ENCODE results near the gene ITPR1.

The ITPR1 gene

DNA sequence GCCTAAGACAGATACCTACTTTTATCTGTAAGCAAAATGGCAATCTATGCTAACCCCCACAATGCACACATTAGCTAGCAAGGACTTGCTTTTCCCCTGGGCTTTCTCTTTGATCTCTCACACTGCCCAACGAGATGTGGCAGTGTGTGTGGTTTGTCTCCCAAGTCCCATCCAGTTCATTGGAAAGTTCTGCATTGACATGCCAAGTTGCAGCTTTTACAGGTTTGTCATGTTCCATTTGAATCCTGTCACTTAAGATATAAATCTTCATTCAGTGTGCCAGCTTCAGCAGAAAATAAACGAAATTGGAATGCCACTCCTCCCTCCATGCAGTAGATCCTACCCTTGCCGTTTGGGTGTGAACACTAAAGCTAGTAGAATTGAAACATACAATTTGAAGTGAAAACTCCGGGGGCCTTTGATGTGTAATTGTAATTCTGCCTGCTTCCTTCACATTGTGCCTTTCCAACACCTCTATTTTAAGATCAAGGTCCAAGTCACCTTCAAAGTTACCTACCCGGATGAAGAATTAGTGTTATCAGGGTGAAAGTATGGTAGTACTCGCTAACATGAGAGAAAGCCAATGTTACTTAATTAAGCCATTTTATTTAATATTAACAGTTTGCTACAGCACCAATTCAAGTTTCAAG lies 355.2 kb downstream of the ITPR1 start:
- no peaks in the 10 kb centered on the region for H3K27me3 ChIP-seq (ENCODE audit: insufficient read depth, insufficient read length)
- no peaks in the 10 kb centered on the region for H3K4me1 ChIP-seq (ENCODE audit: insufficient read depth, insufficient read length)
- DNase-seq (ENCODE audit: low read depth, low spot score), result no peak
- H3K9ac ChIP-seq (ENCODE audit: insufficient read length, low read depth), result no peak overlapping the region
- no peaks in the 10 kb centered on the region for H3K36me3 ChIP-seq (ENCODE audit: insufficient read depth, insufficient read length, low read length)
- no peak for TF ChIP-seq ZNF274 (IDR thresholded peaks at IDR 0.05; ENCODE audit: low read depth, low read length)
- no peak for TF ChIP-seq SUZ12 (IDR thresholded peaks at IDR 0.05; ENCODE audit: extremely low read depth, insufficient read depth, insufficient read length)
- no peak for TF ChIP-seq YY1 (IDR thresholded peaks at IDR 0.05; ENCODE audit: insufficient read depth, insufficient read length)
- H3K4me3 ChIP-seq (ENCODE audit: insufficient read length, low read depth), result no peak overlapping the region
- no peaks in the 10 kb centered on the region for H3K9me3 ChIP-seq (ENCODE audit: insufficient read depth, low read length)

DNA sequence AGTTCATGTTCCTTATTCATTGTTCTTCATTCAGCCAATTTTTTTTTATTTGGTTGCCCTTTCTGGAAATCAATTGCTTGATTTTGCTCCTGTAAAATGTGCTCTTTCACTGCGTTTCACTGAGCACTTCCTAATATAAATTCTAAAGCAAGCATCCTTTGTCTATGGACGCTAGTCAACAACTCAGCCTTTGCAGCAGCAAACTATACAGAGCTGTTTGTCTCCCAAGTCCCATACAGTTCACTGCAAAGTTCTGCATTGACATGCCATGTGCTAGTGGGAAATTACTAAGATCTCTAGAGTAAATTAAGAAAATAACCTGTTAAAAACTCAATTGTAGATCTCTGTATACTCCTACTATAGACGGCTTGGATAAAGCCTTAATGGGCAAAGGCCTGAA lies 356.0 kb downstream of the ITPR1 start:
- no peak overlapping the region for H3K4me3 ChIP-seq (ENCODE audit: insufficient read length, low read depth)
- H3K9me3 ChIP-seq (ENCODE audit: insufficient read depth, low read length), result no peaks in the 10 kb centered on the region
- H3K27me3 ChIP-seq (ENCODE audit: insufficient read depth, insufficient read length), result no peaks in the 10 kb centered on the region
- no peak overlapping the region for H3K9ac ChIP-seq (ENCODE audit: insufficient read length, low read depth)
- no peak for DNase-seq (ENCODE audit: low read depth, low spot score)
- no peaks in the 10 kb centered on the region for H3K4me1 ChIP-seq (ENCODE audit: insufficient read depth, insufficient read length)
- no peaks in the 10 kb centered on the region for H3K36me3 ChIP-seq (ENCODE audit: insufficient read depth, insufficient read length, low read length)
- TF ChIP-seq YY1 (IDR thresholded peaks at IDR 0.05; ENCODE audit: insufficient read depth, insufficient read length) (no peak), ZNF274 (IDR thresholded peaks at IDR 0.05; ENCODE audit: low read depth, low read length) (no peak), SUZ12 (IDR thresholded peaks at IDR 0.05; ENCODE audit: extremely low read depth, insufficient read depth, insufficient read length) (no peak)

DNA sequence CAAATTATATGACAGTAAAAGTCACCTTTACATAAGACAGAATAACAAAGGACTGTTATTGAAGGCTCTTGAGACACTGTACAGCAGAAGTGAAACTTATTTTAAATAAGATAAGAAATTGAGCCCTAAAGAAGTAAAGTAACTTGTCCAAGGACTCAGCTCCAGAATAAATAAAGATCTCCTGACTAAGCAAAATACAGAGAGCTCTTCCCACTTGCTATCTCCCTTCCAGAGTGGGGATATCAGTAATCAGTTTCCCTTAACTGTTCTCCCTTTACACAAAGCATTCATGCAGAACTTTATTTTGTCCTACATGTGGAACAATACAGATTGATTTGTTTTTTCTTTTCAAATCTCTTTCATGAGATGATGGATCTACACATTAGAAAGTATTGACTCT lies 356.6 kb downstream of the ITPR1 start:
- Histone ChIP-seq H3K36me3 (ENCODE audit: insufficient read depth, insufficient read length, low read length) (no peaks in the 10 kb centered on the region), H3K9me3 (ENCODE audit: insufficient read depth, low read length) (no peaks in the 10 kb centered on the region), H3K9ac (ENCODE audit: insufficient read length, low read depth) (no peak overlapping the region), H3K4me3 (ENCODE audit: insufficient read length, low read depth) (no peak overlapping the region), H3K27me3 (ENCODE audit: insufficient read depth, insufficient read length) (no peaks in the 10 kb centered on the region), H3K4me1 (ENCODE audit: insufficient read depth, insufficient read length) (no peaks in the 10 kb centered on the region)
- no peak for DNase-seq (ENCODE audit: low read depth, low spot score)
- no peak for TF ChIP-seq SUZ12 (IDR thresholded peaks at IDR 0.05; ENCODE audit: extremely low read depth, insufficient read depth, insufficient read length)
- TF ChIP-seq ZNF274 (IDR thresholded peaks at IDR 0.05; ENCODE audit: low read depth, low read length), result no peak
- no peak for TF ChIP-seq YY1 (IDR thresholded peaks at IDR 0.05; ENCODE audit: insufficient read depth, insufficient read length)

DNA sequence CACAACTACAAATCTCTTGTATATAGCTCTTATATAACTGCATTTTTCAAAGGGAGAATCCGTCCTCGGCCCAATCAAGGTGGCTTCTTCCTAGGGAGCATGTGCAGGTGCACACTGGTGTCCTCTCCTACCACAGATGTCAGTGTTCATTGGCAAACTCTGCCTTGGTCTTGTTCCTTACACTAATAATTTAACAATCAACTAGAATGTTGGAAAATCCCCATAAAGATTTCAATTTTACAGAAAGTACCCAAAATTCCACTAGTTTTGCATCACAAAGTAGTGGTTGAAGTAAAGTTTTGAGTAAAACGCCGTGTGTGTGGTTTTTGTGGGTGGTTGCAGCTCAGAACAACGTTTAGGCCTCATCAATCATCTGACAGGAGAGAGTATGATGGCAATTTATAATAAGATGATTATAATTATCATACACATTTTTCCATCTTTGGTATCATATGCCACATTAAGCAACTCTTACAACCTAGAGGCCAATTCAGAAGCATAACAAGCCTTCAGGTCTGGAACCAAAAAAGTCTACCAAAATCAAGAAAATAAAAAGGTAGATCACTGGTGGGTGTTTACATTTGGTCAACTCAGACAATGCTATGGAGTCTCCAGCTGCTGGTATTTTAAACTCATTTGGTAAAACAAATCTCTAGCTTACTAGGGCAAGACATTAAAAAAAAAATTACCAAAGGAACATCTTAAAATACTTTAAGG lies 357.2 kb downstream of the ITPR1 start:
- Histone ChIP-seq H3K4me1 (ENCODE audit: insufficient read depth, insufficient read length) (no peaks in the 10 kb centered on the region), H3K4me3 (ENCODE audit: insufficient read length, low read depth) (no peak overlapping the region), H3K27me3 (ENCODE audit: insufficient read depth, insufficient read length) (no peaks in the 10 kb centered on the region), H3K36me3 (ENCODE audit: insufficient read depth, insufficient read length, low read length) (no peaks in the 10 kb centered on the region), H3K9me3 (ENCODE audit: insufficient read depth, low read length) (no peaks in the 10 kb centered on the region), H3K9ac (ENCODE audit: insufficient read length, low read depth) (no peak overlapping the region)
- no peak for TF ChIP-seq SUZ12 (IDR thresholded peaks at IDR 0.05; ENCODE audit: extremely low read depth, insufficient read depth, insufficient read length)
- no peak for TF ChIP-seq YY1 (IDR thresholded peaks at IDR 0.05; ENCODE audit: insufficient read depth, insufficient read length)
- no peak for TF ChIP-seq ZNF274 (IDR thresholded peaks at IDR 0.05; ENCODE audit: low read depth, low read length)
- DNase-seq (ENCODE audit: low read depth, low spot score), result no peak

DNA sequence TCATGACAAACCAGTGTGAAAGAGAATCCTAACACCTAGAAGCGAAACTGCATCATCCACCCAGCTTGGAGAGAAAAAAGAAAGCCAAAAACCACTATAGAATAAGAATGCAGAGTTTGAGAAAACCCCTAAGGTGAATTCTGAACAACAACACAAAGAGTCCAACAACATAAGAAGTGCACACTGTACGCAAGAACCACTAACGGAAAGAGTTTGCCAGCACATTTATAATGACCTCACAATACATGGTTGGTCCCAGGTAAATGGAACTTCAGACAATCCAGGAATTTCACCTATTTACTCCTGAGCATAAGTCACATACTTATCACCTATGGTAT lies 357.7 kb downstream of the ITPR1 start:
- TF ChIP-seq SUZ12 (IDR thresholded peaks at IDR 0.05; ENCODE audit: extremely low read depth, insufficient read depth, insufficient read length) (no peak), ZNF274 (IDR thresholded peaks at IDR 0.05; ENCODE audit: low read depth, low read length) (no peak), YY1 (IDR thresholded peaks at IDR 0.05; ENCODE audit: insufficient read depth, insufficient read length) (no peak)
- Histone ChIP-seq H3K4me1 (ENCODE audit: insufficient read depth, insufficient read length) (no peaks in the 10 kb centered on the region), H3K4me3 (ENCODE audit: insufficient read length, low read depth) (no peak overlapping the region), H3K27me3 (ENCODE audit: insufficient read depth, insufficient read length) (no peaks in the 10 kb centered on the region), H3K9me3 (ENCODE audit: insufficient read depth, low read length) (no peaks in the 10 kb centered on the region), H3K36me3 (ENCODE audit: insufficient read depth, insufficient read length, low read length) (no peaks in the 10 kb centered on the region), H3K9ac (ENCODE audit: insufficient read length, low read depth) (no peak overlapping the region)
- DNase-seq (ENCODE audit: low read depth, low spot score), result no peak

DNA sequence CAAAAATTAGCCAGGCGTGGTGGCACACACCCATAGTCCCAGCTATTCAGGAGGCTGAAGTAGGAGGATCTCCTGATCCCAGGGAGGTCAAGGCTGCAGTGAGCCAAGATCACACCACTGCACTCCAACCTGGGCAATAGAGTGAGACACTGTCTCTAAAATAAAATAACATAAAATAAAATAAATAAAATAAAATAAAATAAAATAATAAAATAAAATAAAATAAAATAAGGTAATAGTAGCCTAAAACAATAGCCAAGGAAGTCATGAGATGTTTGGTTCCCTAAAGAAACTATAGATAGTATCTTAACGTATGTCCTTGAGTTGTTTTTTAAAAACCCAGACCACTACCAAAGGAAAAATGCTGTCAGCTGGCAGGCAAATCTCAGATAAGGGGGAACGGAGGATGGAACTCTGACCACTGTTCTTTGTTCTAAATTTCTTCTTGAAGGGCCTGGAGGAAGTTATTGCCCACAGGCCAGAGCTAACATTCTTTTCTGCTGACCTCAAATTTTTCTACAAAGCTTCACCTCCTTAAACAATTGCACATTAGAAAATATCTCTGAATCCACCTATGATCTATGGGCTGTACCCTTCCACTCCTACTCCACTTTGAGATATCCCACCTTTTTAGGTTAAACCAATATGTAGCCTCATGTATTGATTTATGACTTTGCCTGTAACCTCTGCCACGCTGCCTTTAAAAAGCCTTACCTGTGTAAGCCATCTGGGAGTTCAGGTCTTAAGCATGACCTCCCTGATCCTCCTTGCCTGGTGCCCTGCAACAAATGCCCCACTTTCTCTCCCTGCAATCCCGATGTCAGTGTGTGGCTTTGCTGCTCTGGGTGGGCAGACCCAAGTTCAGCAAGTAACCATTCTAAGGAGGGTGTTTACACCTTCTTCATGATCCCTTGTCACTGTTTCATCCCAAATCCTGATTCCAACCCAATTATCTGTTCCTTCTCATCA lies 359.9 kb downstream of the ITPR1 start:
- Histone ChIP-seq H3K27me3 (ENCODE audit: insufficient read depth, insufficient read length) (no peaks in the 10 kb centered on the region), H3K4me3 (ENCODE audit: insufficient read length, low read depth) (no peak overlapping the region), H3K4me1 (ENCODE audit: insufficient read depth, insufficient read length) (no peaks in the 10 kb centered on the region), H3K9me3 (ENCODE audit: insufficient read depth, low read length) (no peaks in the 10 kb centered on the region), H3K9ac (ENCODE audit: insufficient read length, low read depth) (no peak overlapping the region), H3K36me3 (ENCODE audit: insufficient read depth, insufficient read length, low read length) (no peaks in the 10 kb centered on the region)
- no peak for TF ChIP-seq YY1 (IDR thresholded peaks at IDR 0.05; ENCODE audit: insufficient read depth, insufficient read length)
- TF ChIP-seq SUZ12 (IDR thresholded peaks at IDR 0.05; ENCODE audit: extremely low read depth, insufficient read depth, insufficient read length), result no peak
- TF ChIP-seq ZNF274 (IDR thresholded peaks at IDR 0.05; ENCODE audit: low read depth, low read length), result no peak
- DNase-seq (ENCODE audit: low read depth, low spot score), result no peak

DNA sequence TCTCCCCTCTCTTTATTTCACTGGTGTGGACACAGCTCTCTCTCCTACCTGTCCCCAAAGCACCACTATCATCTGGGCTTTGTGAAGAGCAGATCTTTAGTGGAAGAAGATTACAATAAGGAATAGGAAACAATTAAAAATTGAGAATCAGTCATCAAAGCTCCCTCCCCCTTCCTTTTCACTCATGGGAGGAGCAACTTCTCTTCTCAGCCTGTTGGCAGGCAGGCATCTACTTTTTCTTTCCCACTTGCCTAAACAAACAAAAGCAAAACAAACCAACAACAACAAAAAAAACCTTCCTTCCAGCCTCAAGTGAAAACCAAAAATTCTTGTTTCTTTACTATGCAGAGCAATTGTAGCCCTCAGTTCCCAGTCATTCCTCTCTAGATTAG lies 360.6 kb downstream of the ITPR1 start:
- Histone ChIP-seq H3K9ac (ENCODE audit: insufficient read length, low read depth) (no peak overlapping the region), H3K36me3 (ENCODE audit: insufficient read depth, insufficient read length, low read length) (no peaks in the 10 kb centered on the region), H3K4me3 (ENCODE audit: insufficient read length, low read depth) (no peak overlapping the region), H3K27me3 (ENCODE audit: insufficient read depth, insufficient read length) (no peaks in the 10 kb centered on the region), H3K9me3 (ENCODE audit: insufficient read depth, low read length) (no peaks in the 10 kb centered on the region), H3K4me1 (ENCODE audit: insufficient read depth, insufficient read length) (no peaks in the 10 kb centered on the region)
- no peak for DNase-seq (ENCODE audit: low read depth, low spot score)
- TF ChIP-seq ZNF274 (IDR thresholded peaks at IDR 0.05; ENCODE audit: low read depth, low read length) (no peak), SUZ12 (IDR thresholded peaks at IDR 0.05; ENCODE audit: extremely low read depth, insufficient read depth, insufficient read length) (no peak), YY1 (IDR thresholded peaks at IDR 0.05; ENCODE audit: insufficient read depth, insufficient read length) (no peak)
